Stomach (tissue), 9 donors: ENCODE measurements around the gene SLC35E3. TPM values are rescaled to one million over a fixed set of nuclear protein-coding genes. Genes with fewer than 3 reads are reported as not detected.

Experiments used
- DNase-seq, 2 donors: peaks; one replicate each; pipeline versions ENCODE4 v3.0.0 to v3.0.0-alpha.2; 2013 to 2019
- H3K27ac ChIP-seq, 5 donors: fragments of 200-600 bp in 4 of 5; sonication (generic) in 4 of 5; one replicate each; pipeline ENCODE4 v1.5.1; 2013 to 2019; ENCODE audit warnings: mild to moderate bottlenecking in 1 of 5, moderate library complexity in 1 of 5
- H3K27me3 ChIP-seq, 3 donors: fragments of 200-600 bp; sonication (generic); one replicate each; pipeline ENCODE4 v1.5.1; 2017 to 2019; ENCODE audit warnings: mixed run types in 1 of 3
- H3K36me3 ChIP-seq, 4 donors: fragments of 200-600 bp; sonication (generic); 1 replicate in 3 of 4; 2 replicates in 1 of 4; pipeline ENCODE4 v1.5.1; 2016 to 2019
- H3K4me1 ChIP-seq, 4 donors: fragments of 200-600 bp; sonication (generic); one replicate each; pipeline ENCODE4 v1.5.1; 2016 to 2019
- H3K4me3 ChIP-seq, 4 donors: fragments of 200-600 bp; sonication (generic) in 3 of 4; one replicate each; pipeline ENCODE4 v1.5.1; 2016 to 2019; ENCODE audit warnings: mild to moderate bottlenecking in 1 of 4
- H3K9me3 ChIP-seq, 4 donors: fragments of 200-600 bp; sonication (generic); one replicate each; pipeline ENCODE4 v1.5.1; 2016 to 2019
- CTCF ChIP-seq, 7 experiments: fragments of 450-650 bp in 4 of 7; fragments of 200-600 bp in 3 of 7; sonication (generic) in 3 of 7; IDR thresholded peaks; one replicate each; pipeline ENCODE4 v1.5.1; 2016 to 2019; ENCODE audit warnings: antibody characterized with exemption in 7 of 7, control low read depth in 2 of 7, mild to moderate bottlenecking in 1 of 7
- EP300 ChIP-seq: sonication (generic); formaldehyde crosslinking; IDR thresholded peaks from one replicate; pipeline ENCODE4 v1.6.1; 2017; ENCODE audit warnings: antibody characterized with exemption
- POLR2A ChIP-seq, 4 donors: fragments of 450-650 bp; IDR thresholded peaks; one replicate each; pipeline ENCODE4 v1.6.1; 2016; ENCODE audit warnings: antibody characterized with exemption in 4 of 4, control low read depth in 2 of 4, mild to moderate bottlenecking in 1 of 4, moderate library complexity in 1 of 4
- POLR2AphosphoS5 ChIP-seq, 3 donors: sonication (generic); formaldehyde crosslinking; IDR thresholded peaks; one replicate each; pipeline ENCODE4 v1.6.1; 2016; ENCODE audit warnings: antibody characterized with exemption in 3 of 3
- WGBS, 5 donors: extraction: QIAGEN DNeasy Blood & Tissue Kit in 3 of 5; methylation state at CpG; one replicate each; pipeline versions ENCODE4 v1.1.5 to v1.1.7; 2013 to 2018; 5-methylcytosine and 5-hydroxymethylcytosine counted together
- intact Hi-C: fragments of 100-400 bp; cut with DNase I; formaldehyde crosslinking; loops from one replicate; pipeline ENCODE4 v1.15.1; 2023; ENCODE audit warnings: low total_unique reads
- polyA plus RNA-seq, 3 donors: library from polyadenylated mRNA; stranded (reverse); fragments of 200-250 nt; gene quantifications; one replicate each; pipeline ENCODE4 v1.2.3, GENCODE V29; 2013
- total RNA-seq, 5 donors: library from RNA; depleted of rRNA; stranded (reverse); fragments of >200 nt; gene quantifications; one replicate each; pipeline versions ENCODE4 v1.1.0 to v1.2.3, GENCODE V29; 2014 to 2016
- donor health status: healthy with polysubstance abuse.
- donor health status: Bipolar disorder and iron deficiency.
- donor health status: healthy.

SLC35E3 gene
- total and polyA plus RNA-seq, 8 donors = under 0.01 to 5.9 (median 1.9) TPM

DNA sequence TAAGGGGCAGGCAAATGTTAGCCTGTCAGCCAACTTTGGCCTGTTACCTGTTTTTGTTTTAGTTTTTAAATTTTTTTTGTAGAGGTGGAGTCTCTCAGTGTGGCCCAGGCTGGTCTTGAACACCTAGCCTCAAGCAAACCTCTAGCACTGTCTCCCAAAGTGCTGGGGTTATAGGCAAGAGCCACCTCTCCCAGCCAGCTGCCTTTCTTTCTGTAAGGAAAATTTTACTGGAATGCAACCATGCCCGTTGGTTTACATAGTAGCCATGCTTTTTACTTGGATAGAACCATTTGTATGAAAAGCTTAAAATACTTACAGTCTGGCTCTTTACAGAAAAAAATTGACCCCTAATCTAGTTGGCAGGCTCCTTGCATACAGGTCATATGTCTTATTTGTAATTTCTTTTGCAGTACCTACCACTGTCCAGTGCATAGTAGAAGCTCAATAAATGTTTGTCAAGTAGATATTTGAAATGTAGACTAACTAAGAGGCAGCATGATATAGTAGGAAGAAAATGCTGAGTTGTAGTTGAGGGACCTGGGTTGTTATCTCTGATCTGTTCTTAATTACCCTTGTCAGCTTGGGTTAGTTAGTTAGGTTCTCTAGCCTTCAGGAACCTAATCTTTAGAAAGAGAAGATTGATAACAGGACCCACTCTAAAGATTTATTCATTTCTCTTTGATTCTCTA, 66.7 kb downstream of the SLC35E3 start:
- Histone ChIP-seq H3K36me3 (peaks cover 31 to 76% (median 74%) of the 10 kb centered on the region in 4 donors), H3K9me3 (no peaks in the 10 kb centered on the region), H3K4me3 (peak overlapping the region in 1 of 4 donors; percentile 11), H3K27me3 (no peaks in the 10 kb centered on the region), H3K27ac (no peak overlapping the region), H3K4me1 (peaks cover 26 to 76% (median 48%) of the 10 kb centered on the region in 4 donors)
- intact Hi-C loops = no loop called here
- TF ChIP-seq POLR2A (IDR thresholded peaks at IDR 0.05) (no peak), CTCF (IDR thresholded peaks at IDR 0.05) (no peak), EP300 (no peak), POLR2AphosphoS5 (IDR thresholded peaks at IDR 0.05) (no peak)
- WGBS, 5 donors = 53 to 84% (median 60%) methylated on average over 1 of the region's 1 CpG
- DNase-seq = no peak

GRCh38 chr12:68813242-68813593, 67.2 kb downstream of the SLC35E3 start:
- DNase-seq = no peak
- TF ChIP-seq CTCF (IDR thresholded peaks at IDR 0.05) (no peak), POLR2A (IDR thresholded peaks at IDR 0.05) (no peak), POLR2AphosphoS5 (IDR thresholded peaks at IDR 0.05) (no peak), EP300 (no peak)
- H3K4me3 ChIP-seq = peak overlapping the region in 1 of 4 donors; percentile 11
- no peak overlapping the region for H3K27ac ChIP-seq
- H3K27me3 ChIP-seq = no peaks in the 10 kb centered on the region
- intact Hi-C loops = no loop called here
- H3K4me1 ChIP-seq = peaks cover 26 to 80% (median 48%) of the 10 kb centered on the region in 4 donors
- H3K9me3 ChIP-seq = no peaks in the 10 kb centered on the region
- peaks cover 36 to 81% (median 79%) of the 10 kb centered on the region in 4 donors for H3K36me3 ChIP-seq
- 66 to 73% (median 69%) methylated on average over 2 of the region's 2 CpGs for WGBS, 5 donors

DNA sequence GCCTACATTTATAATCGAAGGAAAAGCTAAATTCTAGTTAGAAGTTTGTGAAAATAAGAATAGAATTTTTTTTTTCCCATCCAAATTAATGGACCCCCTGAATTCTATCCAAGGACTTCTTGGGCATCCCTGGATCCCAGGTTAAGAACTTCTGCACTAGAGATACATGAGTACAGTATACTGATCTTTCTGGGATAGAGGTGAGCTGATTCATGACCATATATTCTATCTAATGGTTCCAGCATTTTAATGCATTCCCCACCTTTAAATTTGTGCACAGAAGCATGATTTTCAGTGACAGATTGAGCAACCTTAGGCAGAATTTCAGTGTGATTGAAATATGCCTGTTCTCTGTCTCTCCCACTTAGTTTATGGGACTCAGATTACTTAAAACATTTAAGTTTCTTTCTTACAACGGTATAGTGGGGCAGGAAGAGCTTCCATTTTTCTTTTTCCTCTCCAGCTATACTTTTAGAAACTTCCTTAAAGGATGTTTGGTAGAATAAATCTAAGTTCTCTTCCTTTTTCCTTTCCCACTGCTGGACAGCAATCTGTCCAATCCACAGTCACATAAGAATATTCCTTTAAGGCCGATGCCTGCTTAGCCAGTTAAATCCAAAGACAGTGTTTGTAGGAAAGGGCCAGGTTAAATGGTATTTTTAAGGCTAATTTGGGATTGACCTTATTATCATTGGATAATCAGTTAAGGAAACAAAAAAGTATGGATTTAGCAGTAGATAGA, 68.7 kb downstream of the SLC35E3 start:
- no peaks in the 10 kb centered on the region for H3K27me3 ChIP-seq
- 71 to 85% (median 81%) methylated on average over 3 of the region's 3 CpGs for WGBS, 5 donors
- no peak for DNase-seq
- H3K36me3 ChIP-seq = peaks cover 46 to 95% (median 90%) of the 10 kb centered on the region in 4 donors
- intact Hi-C loops = no loop called here
- no peaks in the 10 kb centered on the region for H3K9me3 ChIP-seq
- TF ChIP-seq POLR2AphosphoS5 (IDR thresholded peaks at IDR 0.05) (no peak), POLR2A (IDR thresholded peaks at IDR 0.05) (no peak), CTCF (IDR thresholded peaks at IDR 0.05) (no peak), EP300 (no peak)
- peaks cover 26 to 73% (median 44%) of the 10 kb centered on the region in 4 donors for H3K4me1 ChIP-seq
- H3K27ac ChIP-seq = no peak overlapping the region
- no peak overlapping the region for H3K4me3 ChIP-seq

DNA sequence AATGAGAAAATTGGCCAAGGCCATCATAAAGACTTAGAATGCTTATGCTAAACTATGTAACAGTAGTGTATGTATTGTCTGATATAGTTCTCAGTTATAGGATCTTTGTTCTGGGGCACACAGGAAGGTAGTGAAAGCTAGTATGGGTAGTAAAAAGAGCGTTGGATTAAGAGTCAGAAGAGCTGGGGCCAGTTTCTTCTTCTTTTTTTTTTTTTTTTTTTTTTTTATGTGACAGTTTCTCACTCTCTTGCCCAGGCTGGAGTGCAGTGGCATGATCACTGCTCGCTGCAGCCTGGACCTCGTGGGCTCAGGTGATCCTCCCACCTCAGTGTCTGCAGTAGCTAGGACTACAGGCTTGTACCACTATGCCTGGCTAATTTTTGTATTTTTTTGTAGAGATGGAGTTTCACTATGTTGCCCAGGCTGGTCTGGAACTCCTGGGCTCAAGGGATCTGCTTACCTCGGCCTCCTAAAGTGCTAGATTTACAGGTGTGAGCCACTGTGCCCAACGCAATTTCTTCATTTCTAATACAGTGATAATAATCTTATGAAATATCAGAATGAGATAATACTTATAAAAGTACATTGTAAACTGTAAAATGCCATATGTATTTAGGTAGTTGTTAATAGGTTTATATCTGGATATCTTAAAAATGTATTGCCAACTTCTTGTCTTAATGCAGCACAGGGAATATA, 69.4 kb downstream of the SLC35E3 start:
- 60 to 76% (median 64%) methylated on average over 5 of the region's 5 CpGs for WGBS, 5 donors
- intact Hi-C loops = no loop called here
- Histone ChIP-seq H3K4me1 (peaks cover 26 to 66% (median 39%) of the 10 kb centered on the region in 4 donors), H3K27ac (no peak overlapping the region), H3K36me3 (peaks cover 44 to 94% (median 89%) of the 10 kb centered on the region in 4 donors), H3K27me3 (no peaks in the 10 kb centered on the region), H3K9me3 (no peaks in the 10 kb centered on the region), H3K4me3 (no peak overlapping the region)
- no peak for DNase-seq
- no peak for TF ChIP-seq POLR2A (IDR thresholded peaks at IDR 0.05)
- no peak for TF ChIP-seq EP300
- no peak for TF ChIP-seq POLR2AphosphoS5 (IDR thresholded peaks at IDR 0.05)
- TF ChIP-seq CTCF (IDR thresholded peaks at IDR 0.05) = no peak
